ENCODE measurements around the gene N4BP2.

GRCh38 chr4:40179360-40179759 is 122.7 kb downstream of the N4BP2 start:
- TF ChIP-seq USF1 (CRISPR knock-in tag; IDR thresholded peaks at IDR 0.05) (no peak), CTCF (IDR thresholded peaks at IDR 0.05) (no peak), CREB1 (CRISPR knock-in tag; IDR thresholded peaks at IDR 0.05) (no peak), ELF4 (CRISPR knock-in tag; IDR thresholded peaks at IDR 0.05; ENCODE audit: low read depth) (no peak)
- TF ChIP-seq, protein P1, sequence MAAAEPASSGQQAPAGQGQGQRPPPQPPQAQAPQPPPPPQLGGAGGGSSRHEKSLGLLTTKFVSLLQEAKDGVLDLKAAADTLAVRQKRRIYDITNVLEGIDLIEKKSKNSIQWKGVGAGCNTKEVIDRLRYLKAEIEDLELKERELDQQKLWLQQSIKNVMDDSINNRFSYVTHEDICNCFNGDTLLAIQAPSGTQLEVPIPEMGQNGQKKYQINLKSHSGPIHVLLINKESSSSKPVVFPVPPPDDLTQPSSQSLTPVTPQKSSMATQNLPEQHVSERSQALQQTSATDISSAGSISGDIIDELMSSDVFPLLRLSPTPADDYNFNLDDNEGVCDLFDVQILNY (CRISPR knock-in tag; IDR thresholded peaks at IDR 0.05), result no peak

All from WTC11 (cell line).